Measurements from ENCODE around the gene WIPI1. TPM values are rescaled to one million over a fixed set of nuclear protein-coding genes. Genes with fewer than 3 reads are reported as not detected.
A peak's percentile ranks its signal among the peaks of the same experiment; 100 is the strongest.

The WIPI1 gene
- total and polyA plus RNA-seq, 2 of the 13 experiments (the other 11 are each of a cell fraction or from before 2014, with no cell fraction given), result 29.4 to 141 TPM

DNA sequence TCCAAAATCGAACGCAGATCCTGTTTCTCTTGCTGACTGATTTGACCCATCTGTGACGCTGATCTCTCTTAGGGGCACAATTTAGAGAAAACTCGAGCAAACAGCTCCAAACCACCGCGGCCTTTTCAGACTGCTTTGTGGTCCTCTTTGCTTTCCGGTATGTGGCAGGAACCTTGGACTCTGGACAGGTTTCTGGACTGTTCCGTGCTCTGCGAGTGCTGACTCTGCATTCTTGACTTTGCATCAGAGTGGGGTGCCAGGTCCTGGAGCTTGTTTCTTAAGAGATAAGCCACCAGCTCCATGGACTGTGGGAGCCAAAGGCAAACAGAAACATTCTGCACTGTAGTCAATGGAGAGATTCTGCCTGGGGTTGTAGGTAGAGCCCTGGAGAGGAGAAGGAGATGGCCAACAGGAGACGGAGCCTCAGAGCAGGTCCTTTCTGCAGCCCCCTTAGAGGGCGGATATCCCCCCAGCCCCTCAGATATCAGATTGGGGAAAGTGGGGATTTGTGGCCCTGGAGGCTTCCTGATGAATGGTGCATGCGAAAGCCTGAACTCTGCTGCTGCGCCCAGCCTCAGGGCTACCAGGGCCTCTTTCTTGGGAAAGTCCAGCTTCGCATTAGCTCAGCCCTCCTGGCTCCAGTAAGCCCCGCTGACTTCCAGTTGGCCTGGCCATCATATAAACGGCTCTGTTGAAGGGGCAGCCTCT, 65.6 kb downstream of the WIPI1 start (continued):
- TF ChIP-seq, protein P1, sequence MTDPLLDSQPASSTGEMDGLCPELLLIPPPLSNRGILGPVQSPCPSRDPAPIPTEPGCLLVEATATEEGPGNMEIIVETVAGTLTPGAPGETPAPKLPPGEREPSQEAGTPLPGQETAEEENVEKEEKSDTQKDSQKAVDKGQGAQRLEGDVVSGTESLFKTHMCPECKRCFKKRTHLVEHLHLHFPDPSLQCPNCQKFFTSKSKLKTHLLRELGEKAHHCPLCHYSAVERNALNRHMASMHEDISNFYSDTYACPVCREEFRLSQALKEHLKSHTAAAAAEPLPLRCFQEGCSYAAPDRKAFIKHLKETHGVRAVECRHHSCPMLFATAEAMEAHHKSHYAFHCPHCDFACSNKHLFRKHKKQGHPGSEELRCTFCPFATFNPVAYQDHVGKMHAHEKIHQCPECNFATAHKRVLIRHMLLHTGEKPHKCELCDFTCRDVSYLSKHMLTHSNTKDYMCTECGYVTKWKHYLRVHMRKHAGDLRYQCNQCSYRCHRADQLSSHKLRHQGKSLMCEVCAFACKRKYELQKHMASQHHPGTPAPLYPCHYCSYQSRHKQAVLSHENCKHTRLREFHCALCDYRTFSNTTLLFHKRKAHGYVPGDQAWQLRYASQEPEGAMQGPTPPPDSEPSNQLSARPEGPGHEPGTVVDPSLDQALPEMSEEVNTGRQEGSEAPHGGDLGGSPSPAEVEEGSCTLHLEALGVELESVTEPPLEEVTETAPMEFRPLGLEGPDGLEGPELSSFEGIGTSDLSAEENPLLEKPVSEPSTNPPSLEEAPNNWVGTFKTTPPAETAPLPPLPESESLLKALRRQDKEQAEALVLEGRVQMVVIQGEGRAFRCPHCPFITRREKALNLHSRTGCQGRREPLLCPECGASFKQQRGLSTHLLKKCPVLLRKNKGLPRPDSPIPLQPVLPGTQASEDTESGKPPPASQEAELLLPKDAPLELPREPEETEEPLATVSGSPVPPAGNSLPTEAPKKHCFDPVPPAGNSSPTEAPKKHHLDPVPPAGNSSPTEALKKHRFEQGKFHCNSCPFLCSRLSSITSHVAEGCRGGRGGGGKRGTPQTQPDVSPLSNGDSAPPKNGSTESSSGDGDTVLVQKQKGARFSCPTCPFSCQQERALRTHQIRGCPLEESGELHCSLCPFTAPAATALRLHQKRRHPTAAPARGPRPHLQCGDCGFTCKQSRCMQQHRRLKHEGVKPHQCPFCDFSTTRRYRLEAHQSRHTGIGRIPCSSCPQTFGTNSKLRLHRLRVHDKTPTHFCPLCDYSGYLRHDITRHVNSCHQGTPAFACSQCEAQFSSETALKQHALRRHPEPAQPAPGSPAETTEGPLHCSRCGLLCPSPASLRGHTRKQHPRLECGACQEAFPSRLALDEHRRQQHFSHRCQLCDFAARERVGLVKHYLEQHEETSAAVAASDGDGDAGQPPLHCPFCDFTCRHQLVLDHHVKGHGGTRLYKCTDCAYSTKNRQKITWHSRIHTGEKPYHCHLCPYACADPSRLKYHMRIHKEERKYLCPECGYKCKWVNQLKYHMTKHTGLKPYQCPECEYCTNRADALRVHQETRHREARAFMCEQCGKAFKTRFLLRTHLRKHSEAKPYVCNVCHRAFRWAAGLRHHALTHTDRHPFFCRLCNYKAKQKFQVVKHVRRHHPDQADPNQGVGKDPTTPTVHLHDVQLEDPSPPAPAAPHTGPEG (CRISPR knock-in tag; IDR thresholded peaks at IDR 0.05), result no peak
- TF ChIP-seq ZSCAN25 (CRISPR knock-in tag; IDR thresholded peaks at IDR 0.05), result peak; percentile 48; the same call in 1 of the 2 replicates
- 0 out of 2 replicates have a peak, but pooled peaks have one; percentile 29 for TF ChIP-seq ZNF563 (CRISPR knock-in tag; IDR thresholded peaks at IDR 0.05)
- TF ChIP-seq, protein P2, sequence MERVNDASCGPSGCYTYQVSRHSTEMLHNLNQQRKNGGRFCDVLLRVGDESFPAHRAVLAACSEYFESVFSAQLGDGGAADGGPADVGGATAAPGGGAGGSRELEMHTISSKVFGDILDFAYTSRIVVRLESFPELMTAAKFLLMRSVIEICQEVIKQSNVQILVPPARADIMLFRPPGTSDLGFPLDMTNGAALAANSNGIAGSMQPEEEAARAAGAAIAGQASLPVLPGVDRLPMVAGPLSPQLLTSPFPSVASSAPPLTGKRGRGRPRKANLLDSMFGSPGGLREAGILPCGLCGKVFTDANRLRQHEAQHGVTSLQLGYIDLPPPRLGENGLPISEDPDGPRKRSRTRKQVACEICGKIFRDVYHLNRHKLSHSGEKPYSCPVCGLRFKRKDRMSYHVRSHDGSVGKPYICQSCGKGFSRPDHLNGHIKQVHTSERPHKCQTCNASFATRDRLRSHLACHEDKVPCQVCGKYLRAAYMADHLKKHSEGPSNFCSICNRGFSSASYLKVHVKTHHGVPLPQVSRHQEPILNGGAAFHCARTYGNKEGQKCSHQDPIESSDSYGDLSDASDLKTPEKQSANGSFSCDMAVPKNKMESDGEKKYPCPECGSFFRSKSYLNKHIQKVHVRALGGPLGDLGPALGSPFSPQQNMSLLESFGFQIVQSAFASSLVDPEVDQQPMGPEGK (CRISPR knock-in tag; IDR thresholded peaks at IDR 0.05), result no peak
- TF ChIP-seq ZMAT3 (CRISPR knock-in tag; conservative IDR thresholded peaks at IDR 0.05), result no peak
- TF ChIP-seq, protein P3, sequence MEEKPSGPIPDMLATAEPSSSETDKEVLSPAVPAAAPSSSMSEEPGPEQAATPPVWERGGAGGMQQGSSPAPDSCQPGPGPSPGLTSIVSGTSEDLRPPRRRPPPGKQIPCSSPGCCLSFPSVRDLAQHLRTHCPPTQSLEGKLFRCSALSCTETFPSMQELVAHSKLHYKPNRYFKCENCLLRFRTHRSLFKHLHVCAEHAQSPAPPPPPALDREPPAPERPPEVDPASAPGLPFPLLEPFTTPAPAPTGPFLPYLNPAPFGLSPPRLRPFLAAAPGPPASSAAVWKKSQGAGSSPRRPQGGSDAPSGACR (CRISPR knock-in tag; IDR thresholded peaks at IDR 0.05), result no peak
- no peak for TF ChIP-seq CENPX (CRISPR knock-in tag; IDR thresholded peaks at IDR 0.05)
- TF ChIP-seq ZNF230 (CRISPR knock-in tag; IDR thresholded peaks at IDR 0.05), result 0 out of 2 replicates have a peak, but pooled peaks have one; percentile 49
- TF ChIP-seq BCL6 (CRISPR knock-in tag; IDR thresholded peaks at IDR 0.05), result peak; percentile 68
- no peak for TF ChIP-seq ZNF740 (CRISPR knock-in tag; IDR thresholded peaks at IDR 0.05)
- 0 out of 2 replicates have a peak, but pooled peaks have one; percentile 49 for TF ChIP-seq ZNF761 (CRISPR knock-in tag; conservative IDR thresholded peaks at IDR 0.05)
- no peak for TF ChIP-seq ZNF720 (CRISPR knock-in tag; IDR thresholded peaks at IDR 0.05)
- TF ChIP-seq JARID2 (CRISPR knock-in tag; IDR thresholded peaks at IDR 0.05; ENCODE audit: insufficient replicate concordance), result no peak
- TF ChIP-seq MXI1 (IDR thresholded peaks at IDR 0.05; ENCODE audit: borderline replicate concordance, low read depth, low read length), result 0 out of 3 replicates have a peak, but pooled peaks have one; percentile 25
- TF ChIP-seq EZH2 (conservative IDR thresholded peaks at IDR 0.05; ENCODE audit: low read depth, low read length), result no peak
- no peak for TF ChIP-seq ZNF224 (CRISPR knock-in tag; IDR thresholded peaks at IDR 0.05)
- TF ChIP-seq ZNF30 (CRISPR knock-in tag; IDR thresholded peaks at IDR 0.05), result no peak
- no peak for TF ChIP-seq PAF1 (CRISPR knock-in tag; IDR thresholded peaks at IDR 0.05)
- TF ChIP-seq POGZ (CRISPR knock-in tag; IDR thresholded peaks at IDR 0.05), result peak; percentile 78; the same call in 1 of the 2 replicates
- no peak for TF ChIP-seq GZF1 (CRISPR knock-in tag; IDR thresholded peaks at IDR 0.05)
- TF ChIP-seq KLF11 (CRISPR knock-in tag; IDR thresholded peaks at IDR 0.05), result peak; percentile 57; the same call in 1 of the 2 replicates
- no peak for TF ChIP-seq PRMT3 (CRISPR knock-in tag; IDR thresholded peaks at IDR 0.05; ENCODE audit: borderline replicate concordance, low read depth)

Data from HepG2 (cell line).